NAMALWA (cell line): ENCODE data around the gene ANTXR2.

Source experiments
- DNase-seq: peaks from one replicate; pipeline ENCODE4 v3.0.0-alpha.2; 2015; ENCODE audit warnings: low spot score

Gene ANTXR2

GRCh38 chr4:79865201-79865597 lies 207.8 kb downstream of the ANTXR2 start:
- DNase-seq, result no peak

GRCh38 chr4:79864500-79865200 lies 208.4 kb downstream of the ANTXR2 start:
- DNase-seq, result no peak

GRCh38 chr4:79863333-79863732 lies 209.7 kb downstream of the ANTXR2 start:
- no peak for DNase-seq

GRCh38 chr4:79862821-79863220 lies 210.2 kb downstream of the ANTXR2 start:
- no peak for DNase-seq

- DNase-seq, result no peak
Observed at GRCh38 chr4:79857811-79858210, 215.2 kb downstream of the ANTXR2 start.

GRCh38 chr4:79856196-79856595 lies 216.8 kb downstream of the ANTXR2 start:
- no peak for DNase-seq

- DNase-seq, result no peak
Observed at GRCh38 chr4:79854856-79855502, 218.1 kb downstream of the ANTXR2 start.

GRCh38 chr4:79852305-79852730 lies 220.7 kb downstream of the ANTXR2 start:
- DNase-seq, result no peak

GRCh38 chr4:79851625-79852304 lies 221.3 kb downstream of the ANTXR2 start:
- no peak for DNase-seq
